ENCODE results near the gene ADCY4. TPM values are rescaled to one million over a fixed set of nuclear protein-coding genes. Genes with fewer than 3 reads are reported as not detected.

The ADCY4 gene
- total RNA-seq, 6 experiments from 2014 or later, result 2.3 to 7.2 (median 3.9) TPM

- TF ChIP-seq POLR2A (IDR thresholded peaks at IDR 0.05), result no peak
- no peak for TF ChIP-seq CTCF (IDR thresholded peaks at IDR 0.05)
- no peaks in the 10 kb centered on the region for H3K27me3 ChIP-seq
- H3K36me3 ChIP-seq, result no peaks in the 10 kb centered on the region
- H3K9me3 ChIP-seq, result no peaks in the 10 kb centered on the region
- intact Hi-C loops (cut with DNase I), result loop anchor here (5.0 kb wide), 1 partner anchor 62 kb away; no protein-coding TSS in a partner anchor
- H3K27ac ChIP-seq, result no peak overlapping the region
- ATAC-seq (no peak), DNase-seq (no peak)
- no peaks in the 10 kb centered on the region for H3K4me1 ChIP-seq
- WGBS (ENCODE audit: insufficient coverage, low coverage, low lambda C conversion rate, missing lambda C conversion rate), result 85% methylated on average over 5 of the region's 32 CpGs
- no peak overlapping the region for H3K4me3 ChIP-seq
Observed at GRCh38 chr14:24369907-24370687, 35.2 kb upstream of the ADCY4 start.

- H3K4me1 ChIP-seq, result no peaks in the 10 kb centered on the region
- DNase-seq, result no peak
- no peaks in the 10 kb centered on the region for H3K9me3 ChIP-seq
- no peaks in the 10 kb centered on the region for H3K36me3 ChIP-seq
- H3K4me3 ChIP-seq, result no peak overlapping the region
- 79% methylated on average over 4 of the region's 20 CpGs for WGBS (ENCODE audit: insufficient coverage, low coverage, low lambda C conversion rate, missing lambda C conversion rate)
- no peaks in the 10 kb centered on the region for H3K27me3 ChIP-seq
- ATAC-seq, result no peak
- TF ChIP-seq CTCF (IDR thresholded peaks at IDR 0.05), result no peak
- no peak for TF ChIP-seq POLR2A (IDR thresholded peaks at IDR 0.05)
- intact Hi-C loops (cut with DNase I), result loop anchor here (5.0 kb wide), 1 partner anchor 63 kb away; no protein-coding TSS in a partner anchor
- H3K27ac ChIP-seq, result no peak overlapping the region
Observed at GRCh38 chr14:24369463-24369862, 34.6 kb upstream of the ADCY4 start.

GRCh38 chr14:24368562-24369252 lies 33.8 kb upstream of the ADCY4 start:
- Histone ChIP-seq H3K4me1 (no peaks in the 10 kb centered on the region), H3K27me3 (no peaks in the 10 kb centered on the region), H3K4me3 (peak overlapping the region in 2 of 3 donors; percentile 18 to 31), H3K36me3 (no peaks in the 10 kb centered on the region), H3K27ac (no peak overlapping the region), H3K9me3 (no peaks in the 10 kb centered on the region)
- WGBS (ENCODE audit: insufficient coverage, low coverage, low lambda C conversion rate, missing lambda C conversion rate), result no CpG with 5 or more reads among the region's 52 CpGs
- no peak for DNase-seq
- intact Hi-C loops (cut with DNase I), result loop anchor here (5.0 kb wide), 1 partner anchor 64 kb away; no protein-coding TSS in a partner anchor
- no peak for TF ChIP-seq CTCF (IDR thresholded peaks at IDR 0.05)
- no peak for TF ChIP-seq POLR2A (IDR thresholded peaks at IDR 0.05)
- no peak for ATAC-seq

GRCh38 chr14:24368212-24368561 lies 33.3 kb upstream of the ADCY4 start:
- no peak overlapping the region for H3K27ac ChIP-seq
- ATAC-seq (no peak), DNase-seq (no peak)
- H3K36me3 ChIP-seq, result no peaks in the 10 kb centered on the region
- H3K4me3 ChIP-seq, result peak overlapping the region in 1 of 3 donors; percentile 31
- H3K27me3 ChIP-seq, result no peaks in the 10 kb centered on the region
- TF ChIP-seq POLR2A (IDR thresholded peaks at IDR 0.05), result no peak
- no peak for TF ChIP-seq CTCF (IDR thresholded peaks at IDR 0.05)
- 0% methylated on average over 10 of the region's 15 CpGs for WGBS (ENCODE audit: insufficient coverage, low coverage, low lambda C conversion rate, missing lambda C conversion rate)
- intact Hi-C loops (cut with DNase I), result loop anchor here (5.0 kb wide), 1 partner anchor 64 kb away; no protein-coding TSS in a partner anchor
- H3K4me1 ChIP-seq, result no peaks in the 10 kb centered on the region
- H3K9me3 ChIP-seq, result no peaks in the 10 kb centered on the region

All from right lobe of liver (tissue), 6 donors.